ENCODE results near the gene MBP. TPM values are rescaled to one million over a fixed set of nuclear protein-coding genes. Genes with fewer than 3 reads are reported as not detected.

Gene MBP
- total and polyA plus RNA-seq, 10 of the 15 experiments (the other 5 are each of a cell fraction or from before 2014, with no cell fraction given): 12.2 to 67.8 (median 42.1) TPM

DNA sequence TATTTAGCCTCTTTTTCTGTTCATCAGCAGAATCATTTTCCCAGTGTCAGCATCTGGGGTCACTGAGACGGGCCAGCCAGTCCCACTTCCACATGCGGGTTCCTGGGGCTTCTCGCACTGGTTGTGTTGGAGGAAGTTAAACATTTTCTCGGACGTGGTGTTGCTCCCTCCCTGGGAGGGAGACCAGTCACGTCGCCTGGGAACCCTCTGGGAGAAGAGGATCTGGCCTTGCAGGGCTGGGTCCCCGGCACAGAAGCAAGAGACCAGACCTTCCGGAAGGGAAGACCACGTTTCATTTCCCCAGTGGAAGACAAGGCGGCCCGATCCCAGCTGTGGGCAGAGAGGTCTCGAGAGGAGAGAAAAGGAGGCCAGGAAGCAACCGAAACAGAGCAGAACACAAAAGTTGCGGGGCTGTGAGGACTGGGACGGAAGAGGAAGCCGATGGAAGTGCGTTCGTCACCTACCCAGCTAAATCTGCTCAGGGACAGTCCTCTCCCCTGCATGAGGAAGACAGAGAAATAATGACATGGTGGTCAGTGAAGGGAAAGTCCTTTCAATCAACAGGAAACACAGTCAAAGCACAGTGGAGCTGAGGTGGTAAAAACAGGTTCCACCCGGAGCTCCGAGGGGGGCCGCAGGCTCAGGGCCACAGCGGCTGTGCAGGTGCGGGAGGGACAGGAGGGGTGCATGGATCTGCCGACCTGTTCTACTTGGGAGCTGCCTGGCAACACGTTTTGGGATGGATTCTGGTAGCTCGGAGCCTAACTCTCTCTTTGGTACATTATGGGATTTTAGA is 144.4 kb downstream of the MBP start (continued):
- TF ChIP-seq, protein P1, sequence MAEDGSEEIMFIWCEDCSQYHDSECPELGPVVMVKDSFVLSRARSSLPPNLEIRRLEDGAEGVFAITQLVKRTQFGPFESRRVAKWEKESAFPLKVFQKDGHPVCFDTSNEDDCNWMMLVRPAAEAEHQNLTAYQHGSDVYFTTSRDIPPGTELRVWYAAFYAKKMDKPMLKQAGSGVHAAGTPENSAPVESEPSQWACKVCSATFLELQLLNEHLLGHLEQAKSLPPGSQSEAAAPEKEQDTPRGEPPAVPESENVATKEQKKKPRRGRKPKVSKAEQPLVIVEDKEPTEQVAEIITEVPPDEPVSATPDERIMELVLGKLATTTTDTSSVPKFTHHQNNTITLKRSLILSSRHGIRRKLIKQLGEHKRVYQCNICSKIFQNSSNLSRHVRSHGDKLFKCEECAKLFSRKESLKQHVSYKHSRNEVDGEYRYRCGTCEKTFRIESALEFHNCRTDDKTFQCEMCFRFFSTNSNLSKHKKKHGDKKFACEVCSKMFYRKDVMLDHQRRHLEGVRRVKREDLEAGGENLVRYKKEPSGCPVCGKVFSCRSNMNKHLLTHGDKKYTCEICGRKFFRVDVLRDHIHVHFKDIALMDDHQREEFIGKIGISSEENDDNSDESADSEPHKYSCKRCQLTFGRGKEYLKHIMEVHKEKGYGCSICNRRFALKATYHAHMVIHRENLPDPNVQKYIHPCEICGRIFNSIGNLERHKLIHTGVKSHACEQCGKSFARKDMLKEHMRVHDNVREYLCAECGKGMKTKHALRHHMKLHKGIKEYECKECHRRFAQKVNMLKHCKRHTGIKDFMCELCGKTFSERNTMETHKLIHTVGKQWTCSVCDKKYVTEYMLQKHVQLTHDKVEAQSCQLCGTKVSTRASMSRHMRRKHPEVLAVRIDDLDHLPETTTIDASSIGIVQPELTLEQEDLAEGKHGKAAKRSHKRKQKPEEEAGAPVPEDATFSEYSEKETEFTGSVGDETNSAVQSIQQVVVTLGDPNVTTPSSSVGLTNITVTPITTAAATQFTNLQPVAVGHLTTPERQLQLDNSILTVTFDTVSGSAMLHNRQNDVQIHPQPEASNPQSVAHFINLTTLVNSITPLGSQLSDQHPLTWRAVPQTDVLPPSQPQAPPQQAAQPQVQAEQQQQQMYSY (CRISPR knock-in tag; IDR thresholded peaks at IDR 0.05): no peak
- TF ChIP-seq RBBP5 (conservative IDR thresholded peaks at IDR 0.05): no peak
- TF ChIP-seq, protein P2, sequence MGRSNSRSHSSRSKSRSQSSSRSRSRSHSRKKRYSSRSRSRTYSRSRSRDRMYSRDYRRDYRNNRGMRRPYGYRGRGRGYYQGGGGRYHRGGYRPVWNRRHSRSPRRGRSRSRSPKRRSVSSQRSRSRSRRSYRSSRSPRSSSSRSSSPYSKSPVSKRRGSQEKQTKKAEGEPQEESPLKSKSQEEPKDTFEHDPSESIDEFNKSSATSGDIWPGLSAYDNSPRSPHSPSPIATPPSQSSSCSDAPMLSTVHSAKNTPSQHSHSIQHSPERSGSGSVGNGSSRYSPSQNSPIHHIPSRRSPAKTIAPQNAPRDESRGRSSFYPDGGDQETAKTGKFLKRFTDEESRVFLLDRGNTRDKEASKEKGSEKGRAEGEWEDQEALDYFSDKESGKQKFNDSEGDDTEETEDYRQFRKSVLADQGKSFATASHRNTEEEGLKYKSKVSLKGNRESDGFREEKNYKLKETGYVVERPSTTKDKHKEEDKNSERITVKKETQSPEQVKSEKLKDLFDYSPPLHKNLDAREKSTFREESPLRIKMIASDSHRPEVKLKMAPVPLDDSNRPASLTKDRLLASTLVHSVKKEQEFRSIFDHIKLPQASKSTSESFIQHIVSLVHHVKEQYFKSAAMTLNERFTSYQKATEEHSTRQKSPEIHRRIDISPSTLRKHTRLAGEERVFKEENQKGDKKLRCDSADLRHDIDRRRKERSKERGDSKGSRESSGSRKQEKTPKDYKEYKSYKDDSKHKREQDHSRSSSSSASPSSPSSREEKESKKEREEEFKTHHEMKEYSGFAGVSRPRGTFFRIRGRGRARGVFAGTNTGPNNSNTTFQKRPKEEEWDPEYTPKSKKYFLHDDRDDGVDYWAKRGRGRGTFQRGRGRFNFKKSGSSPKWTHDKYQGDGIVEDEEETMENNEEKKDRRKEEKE (IDR thresholded peaks at IDR 0.05): no peak

DNA sequence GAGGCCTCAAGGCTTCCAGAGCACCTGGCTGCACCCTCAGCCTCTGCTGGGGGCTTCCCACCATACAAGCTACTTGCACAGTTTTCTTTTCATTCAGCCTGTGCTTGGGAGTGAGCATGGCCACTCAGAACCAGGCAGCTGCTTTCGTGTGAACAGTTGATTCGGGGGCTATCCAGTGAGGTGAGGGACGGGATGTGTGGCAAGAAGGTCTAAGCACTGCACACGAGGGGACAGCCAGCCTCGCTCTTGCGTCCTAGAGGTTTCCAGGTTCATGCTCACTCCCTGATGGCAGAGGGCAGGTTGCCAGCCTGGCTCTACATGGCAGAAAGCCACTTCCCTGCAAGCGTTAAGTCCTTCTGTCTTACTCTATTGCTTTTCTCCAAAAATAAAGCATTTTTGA is 146.2 kb downstream of the MBP start:
- ChIA-PET SMC1A (ENCODE audit: uncharacterized antibody, unreplicated experiment) (interaction anchor here (1.2 to 7.6 kb wide), 4 partner anchors 14 to 183 kb away, joined by 5 to 140 read pairs (median 51); no protein-coding TSS in a partner anchor), RAD21 (ENCODE audit: unreplicated experiment) (no interaction called here), CTCF (interaction anchor here (0.9 to 12.7 kb wide), 6 partner anchors 9 to 184 kb away, joined by 3 to 236 read pairs (median 103); no protein-coding TSS in a partner anchor), POLR2A (interaction anchor here (1.8 kb wide), 1 partner anchor 183 kb away, joined by 4 read pairs; no protein-coding TSS in a partner anchor)
- in situ Hi-C loops (cut with MboI): loop anchor here (10.0 kb wide), 1 partner anchor 182 kb away; no protein-coding TSS in a partner anchor
- H3K4me2 ChIP-seq (ENCODE audit: control insufficient read depth, insufficient read depth): no peak overlapping the region
- H2AFZ ChIP-seq (ENCODE audit: control insufficient read depth, low read depth, low read length): no peak overlapping the region
- FAIRE-seq (no peak), DNase-seq (ENCODE audit: low read depth, low spot score) (no peak), ATAC-seq (no peak)
- no peaks in the 10 kb centered on the region for H3K79me2 ChIP-seq (ENCODE audit: control insufficient read depth, insufficient read depth, low read length)
- H3K4me1 ChIP-seq (ENCODE audit: control insufficient read depth, insufficient read depth, low read length): peaks cover 24% of the 10 kb centered on the region
- WGBS (ENCODE audit: insufficient coverage, insufficient replicate concordance, low lambda C conversion rate, missing lambda C conversion rate): 86% methylated on average over 7 of the region's 7 CpGs
- H4K20me1 ChIP-seq (ENCODE audit: control insufficient read depth, insufficient read depth): no peaks in the 10 kb centered on the region
- no peak overlapping the region for H3K9ac ChIP-seq (ENCODE audit: control insufficient read depth, insufficient read depth, low read length)
- H3K36me3 ChIP-seq (ENCODE audit: control insufficient read depth in 2 of 2, insufficient read depth in 2 of 2, low read length in 1 of 2): no peaks in the 10 kb centered on the region
- no peaks in the 10 kb centered on the region for H3K9me3 ChIP-seq (replicated peaks; ENCODE audit: control insufficient read depth, insufficient read depth, low read length)
- BruUV-seq (replicated peaks): no TSS peak
- H3K27ac ChIP-seq (ENCODE audit: control insufficient read depth, insufficient read depth): no peak overlapping the region
- H3K27me3 ChIP-seq (replicated peaks in 1 of 2; ENCODE audit: control insufficient read depth in 2 of 2, insufficient read depth in 2 of 2, low read length in 1 of 2): no peaks in the 10 kb centered on the region
- no peak overlapping the region for H3K4me3 ChIP-seq
- intact Hi-C loops (cut with micrococcal nuclease; ENCODE audit: unreplicated experiment): no loop called here
- TF ChIP-seq NR2C1 (IDR thresholded peaks at IDR 0.05) (no peak), HDGF (IDR thresholded peaks at IDR 0.05) (no peak), SMAD1 (IDR thresholded peaks at IDR 0.05; ENCODE audit: low read depth, partially characterized antibody) (no peak), CBX5 (IDR thresholded peaks at IDR 0.05; ENCODE audit: low read depth) (no peak), YBX1 (IDR thresholded peaks at IDR 0.05) (no peak), SMC3 (IDR thresholded peaks at IDR 0.05; ENCODE audit: borderline replicate concordance, low read length) (no peak), SUPT20H (IDR thresholded peaks at IDR 0.05; ENCODE audit: borderline replicate concordance, control insufficient read depth, low read depth, low read length) (no peak), TCF3 (IDR thresholded peaks at IDR 0.05; ENCODE audit: borderline replicate concordance, insufficient read depth, low read depth, low read length) (no peak)
- TF ChIP-seq, protein P3, sequence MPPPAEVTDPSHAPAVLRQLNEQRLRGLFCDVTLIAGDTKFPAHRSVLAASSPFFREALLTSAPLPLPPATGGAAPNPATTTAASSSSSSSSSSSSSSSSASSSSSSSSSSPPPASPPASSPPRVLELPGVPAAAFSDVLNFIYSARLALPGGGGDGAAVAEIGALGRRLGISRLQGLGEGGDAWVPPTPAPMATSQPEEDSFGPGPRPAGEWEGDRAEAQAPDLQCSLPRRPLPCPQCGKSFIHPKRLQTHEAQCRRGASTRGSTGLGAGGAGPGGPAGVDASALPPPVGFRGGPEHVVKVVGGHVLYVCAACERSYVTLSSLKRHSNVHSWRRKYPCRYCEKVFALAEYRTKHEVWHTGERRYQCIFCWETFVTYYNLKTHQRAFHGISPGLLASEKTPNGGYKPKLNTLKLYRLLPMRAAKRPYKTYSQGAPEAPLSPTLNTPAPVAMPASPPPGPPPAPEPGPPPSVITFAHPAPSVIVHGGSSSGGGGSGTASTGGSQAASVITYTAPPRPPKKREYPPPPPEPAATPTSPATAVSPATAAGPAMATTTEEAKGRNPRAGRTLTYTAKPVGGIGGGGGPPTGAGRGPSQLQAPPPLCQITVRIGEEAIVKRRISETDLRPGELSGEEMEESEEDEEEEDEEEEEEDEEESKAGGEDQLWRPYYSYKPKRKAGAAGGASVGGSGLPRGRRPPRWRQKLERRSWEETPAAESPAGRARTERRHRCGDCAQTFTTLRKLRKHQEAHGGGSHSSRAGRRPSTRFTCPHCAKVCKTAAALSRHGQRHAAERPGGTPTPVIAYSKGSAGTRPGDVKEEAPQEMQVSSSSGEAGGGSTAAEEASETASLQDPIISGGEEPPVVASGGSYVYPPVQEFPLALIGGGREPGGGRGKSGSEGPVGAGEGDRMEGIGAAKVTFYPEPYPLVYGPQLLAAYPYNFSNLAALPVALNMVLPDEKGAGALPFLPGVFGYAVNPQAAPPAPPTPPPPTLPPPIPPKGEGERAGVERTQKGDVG (CRISPR knock-in tag; IDR thresholded peaks at IDR 0.05): no peak

All from GM12878 (cell line).